ENCODE measurements around the gene PTPRD.

DNA sequence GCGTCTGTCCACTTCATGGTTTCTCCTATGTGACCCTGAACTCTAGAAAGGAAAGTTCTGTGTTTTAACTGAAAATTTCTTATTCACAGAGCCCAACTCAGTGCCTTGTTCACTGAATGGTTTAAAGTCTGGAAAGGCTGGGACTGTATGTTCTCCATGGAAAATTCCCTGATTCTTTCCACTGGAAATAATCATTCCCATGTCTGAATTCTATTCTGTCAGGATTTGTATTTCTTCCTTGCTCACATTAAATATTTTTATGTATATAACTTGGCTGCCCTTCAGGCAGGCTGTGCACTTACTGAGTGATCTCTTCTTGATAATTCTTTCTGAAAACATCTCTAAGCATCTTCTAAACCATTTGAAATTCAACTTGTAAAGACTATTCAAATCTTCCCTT, 1686.3 kb downstream of the PTPRD start:
- TF ChIP-seq, protein P1, sequence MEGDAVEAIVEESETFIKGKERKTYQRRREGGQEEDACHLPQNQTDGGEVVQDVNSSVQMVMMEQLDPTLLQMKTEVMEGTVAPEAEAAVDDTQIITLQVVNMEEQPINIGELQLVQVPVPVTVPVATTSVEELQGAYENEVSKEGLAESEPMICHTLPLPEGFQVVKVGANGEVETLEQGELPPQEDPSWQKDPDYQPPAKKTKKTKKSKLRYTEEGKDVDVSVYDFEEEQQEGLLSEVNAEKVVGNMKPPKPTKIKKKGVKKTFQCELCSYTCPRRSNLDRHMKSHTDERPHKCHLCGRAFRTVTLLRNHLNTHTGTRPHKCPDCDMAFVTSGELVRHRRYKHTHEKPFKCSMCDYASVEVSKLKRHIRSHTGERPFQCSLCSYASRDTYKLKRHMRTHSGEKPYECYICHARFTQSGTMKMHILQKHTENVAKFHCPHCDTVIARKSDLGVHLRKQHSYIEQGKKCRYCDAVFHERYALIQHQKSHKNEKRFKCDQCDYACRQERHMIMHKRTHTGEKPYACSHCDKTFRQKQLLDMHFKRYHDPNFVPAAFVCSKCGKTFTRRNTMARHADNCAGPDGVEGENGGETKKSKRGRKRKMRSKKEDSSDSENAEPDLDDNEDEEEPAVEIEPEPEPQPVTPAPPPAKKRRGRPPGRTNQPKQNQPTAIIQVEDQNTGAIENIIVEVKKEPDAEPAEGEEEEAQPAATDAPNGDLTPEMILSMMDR (IDR thresholded peaks at IDR 0.05), result no peak
- TF ChIP-seq POLR2A (IDR thresholded peaks at IDR 0.05) (no peak), POLR2AphosphoS5 (IDR thresholded peaks at IDR 0.05) (no peak)
